Rectal smooth muscle tissue (tissue), 1 donor: ENCODE data around the gene POLQ.
"Not testable (repeated sequence)": the region's sequence is repeated elsewhere in the genome, so short reads cannot be mapped to it uniquely, and the experiment has no call there.

Source experiments
- H3K27ac ChIP-seq: one replicate; pipeline ENCODE4 v1.7.0; 2013; ENCODE audit warnings: low read depth, low read length, inconsistent platforms
- H3K27me3 ChIP-seq: one replicate; pipeline ENCODE4 v1.7.0; 2013; ENCODE audit warnings: low read length; ENCODE audit not compliant: control insufficient read depth, insufficient read depth
- H3K36me3 ChIP-seq: one replicate; pipeline ENCODE4 v1.7.0; 2013; ENCODE audit warnings: low read length; ENCODE audit not compliant: control insufficient read depth, insufficient read depth
- H3K4me1 ChIP-seq: one replicate; pipeline ENCODE4 v1.7.0; 2013; ENCODE audit warnings: low read length; ENCODE audit not compliant: control insufficient read depth, insufficient read depth
- H3K4me3 ChIP-seq: one replicate; pipeline ENCODE4 v1.7.0; 2013; ENCODE audit warnings: low read length
- H3K9ac ChIP-seq: one replicate; pipeline ENCODE4 v1.7.0; 2013; ENCODE audit warnings: low read length

The POLQ gene

GRCh38 chr3:121395967-121396366, 149.8 kb downstream of the POLQ start:
- H3K36me3 ChIP-seq, H3K9ac ChIP-seq, H3K4me1 ChIP-seq, H3K27ac ChIP-seq, H3K4me3 ChIP-seq, H3K27me3 ChIP-seq: not testable (repeated sequence)

- not testable (repeated sequence) for H3K27ac ChIP-seq, H3K4me3 ChIP-seq, H3K36me3 ChIP-seq, H3K4me1 ChIP-seq, H3K9ac ChIP-seq, H3K27me3 ChIP-seq
Observed at GRCh38 chr3:121388308-121388707, 157.5 kb downstream of the POLQ start.
